Measurements from ENCODE around the gene INSR. TPM values are rescaled to one million over a fixed set of nuclear protein-coding genes. Genes with fewer than 3 reads are reported as not detected.
A peak's percentile ranks its signal among the peaks of the same experiment; 100 is the strongest.

INSR gene
- total RNA-seq, 2 experiments from 2014 or later: 0.87 to 1.0 TPM

DNA sequence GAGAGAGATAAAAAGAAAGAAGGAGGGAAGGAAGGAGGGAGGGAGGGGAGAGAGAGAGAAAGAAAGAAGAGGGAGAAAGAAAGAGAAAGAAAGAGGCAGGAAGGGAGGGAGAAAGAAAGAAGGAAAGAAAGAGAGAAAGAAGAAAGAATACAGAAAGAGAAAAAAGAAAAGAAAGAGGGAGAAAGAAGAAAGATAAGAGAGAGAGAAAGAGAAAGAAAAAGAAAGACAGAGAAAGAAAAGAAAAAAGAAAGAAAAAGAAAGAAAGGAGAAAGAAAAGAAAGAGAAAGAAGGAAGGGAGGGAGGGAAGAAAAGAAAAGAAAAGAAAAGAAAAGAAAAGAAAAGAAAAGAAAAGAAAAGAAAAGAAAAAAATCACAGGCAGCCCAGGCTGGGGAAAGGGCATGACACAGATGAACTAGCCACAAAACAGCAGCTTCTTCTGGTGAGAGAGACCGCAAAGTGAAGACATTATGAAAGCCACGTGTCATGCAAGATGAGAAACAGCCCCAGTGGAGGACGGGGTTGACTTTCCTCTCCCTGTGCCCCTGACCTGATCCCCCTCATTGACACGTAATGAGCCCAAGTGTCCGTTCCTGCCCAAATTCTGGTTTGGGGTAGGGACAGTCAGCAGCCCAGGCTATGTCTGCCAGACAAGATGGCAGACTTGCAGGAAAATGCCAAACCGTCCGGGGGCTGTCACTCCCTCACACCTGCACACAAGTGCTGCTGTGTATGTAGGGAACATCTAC is 102.1 kb downstream of the INSR start:
- no peaks in the 10 kb centered on the region for H3K36me3 Mint-ChIP-seq (ENCODE audit: low read depth)
- peak overlapping the region; percentile 29 for H3K4me3 Mint-ChIP-seq
- peak; percentile 42 for TF ChIP-seq CTCF (IDR thresholded peaks at IDR 0.05)
- POLR2A ChIA-PET: interaction anchor here (1.2 kb wide), 1 partner anchor 13 kb away, joined by 3 read pairs; no protein-coding TSS in a partner anchor
- intact Hi-C loops (cut with micrococcal nuclease): no loop called here
- peak; percentile 74 for DNase-seq
- CTCF ChIA-PET: no interaction called here
- peak; percentile 52 for ATAC-seq
- H3K27ac Mint-ChIP-seq: no peak overlapping the region
- H3K4me1 Mint-ChIP-seq (ENCODE audit: low read depth): peaks cover 27% of the 10 kb centered on the region
- no peaks in the 10 kb centered on the region for H3K9me3 Mint-ChIP-seq
- H3K27me3 Mint-ChIP-seq: peaks cover 22% of the 10 kb centered on the region

DNA sequence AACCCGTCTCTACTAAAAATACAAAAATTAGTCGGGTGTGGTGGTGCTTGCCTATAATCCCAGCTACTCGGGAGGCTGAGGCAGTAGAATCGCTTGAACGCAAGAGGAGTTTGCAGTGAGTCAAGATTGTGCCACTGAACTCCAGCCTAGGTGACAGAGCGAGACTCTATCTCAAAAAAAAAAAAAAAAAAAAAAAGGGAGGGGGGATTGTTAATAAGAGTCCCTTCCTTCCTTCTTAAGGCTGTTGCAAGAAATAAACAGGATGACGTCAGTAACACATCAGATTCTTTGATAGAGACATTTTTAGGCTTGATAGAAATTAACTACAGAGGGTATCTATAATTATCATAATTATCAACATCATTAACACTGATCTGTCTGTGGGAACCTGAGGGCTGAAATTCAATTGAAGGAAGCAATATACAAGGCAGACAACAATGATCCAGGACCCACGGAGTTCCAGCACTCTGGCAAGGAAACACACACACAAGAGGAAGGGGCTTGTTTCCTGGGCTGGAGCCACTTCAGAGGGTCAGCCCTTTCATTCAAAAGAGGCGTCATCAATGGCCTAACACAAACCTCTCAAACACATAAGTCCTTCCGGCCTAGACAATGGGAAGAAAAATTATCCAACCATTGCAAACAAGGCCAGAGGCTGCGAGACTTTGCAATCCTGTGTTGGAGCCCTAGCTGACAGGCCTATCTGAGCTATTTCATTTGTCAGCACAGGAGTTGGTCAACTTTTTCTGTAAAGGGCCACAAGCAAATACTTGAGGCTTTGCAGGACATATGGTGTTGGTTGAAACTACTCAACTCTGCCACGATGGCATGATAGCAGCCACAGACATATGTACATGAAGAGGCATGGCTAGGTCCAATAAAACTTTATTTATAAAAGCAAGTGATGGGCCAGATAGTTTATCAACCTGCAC is 105.2 kb downstream of the INSR start:
- ChIA-PET CTCF (interaction anchor here (0.6 to 1.6 kb wide), 2 partner anchors 138 to 563 kb away, joined by 3 to 5 read pairs; no protein-coding TSS in a partner anchor), POLR2A (no interaction called here)
- intact Hi-C loops (cut with micrococcal nuclease): no loop called here
- Mint-ChIP-seq H3K9me3 (no peaks in the 10 kb centered on the region), H3K36me3 (ENCODE audit: low read depth) (no peaks in the 10 kb centered on the region), H3K4me1 (ENCODE audit: low read depth) (peaks cover 42% of the 10 kb centered on the region), H3K4me3 (no peak overlapping the region), H3K27ac (no peak overlapping the region), H3K27me3 (peaks cover 14% of the 10 kb centered on the region)
- TF ChIP-seq CTCF (IDR thresholded peaks at IDR 0.05): no peak
- ATAC-seq: no peak
- no peak for DNase-seq

DNA sequence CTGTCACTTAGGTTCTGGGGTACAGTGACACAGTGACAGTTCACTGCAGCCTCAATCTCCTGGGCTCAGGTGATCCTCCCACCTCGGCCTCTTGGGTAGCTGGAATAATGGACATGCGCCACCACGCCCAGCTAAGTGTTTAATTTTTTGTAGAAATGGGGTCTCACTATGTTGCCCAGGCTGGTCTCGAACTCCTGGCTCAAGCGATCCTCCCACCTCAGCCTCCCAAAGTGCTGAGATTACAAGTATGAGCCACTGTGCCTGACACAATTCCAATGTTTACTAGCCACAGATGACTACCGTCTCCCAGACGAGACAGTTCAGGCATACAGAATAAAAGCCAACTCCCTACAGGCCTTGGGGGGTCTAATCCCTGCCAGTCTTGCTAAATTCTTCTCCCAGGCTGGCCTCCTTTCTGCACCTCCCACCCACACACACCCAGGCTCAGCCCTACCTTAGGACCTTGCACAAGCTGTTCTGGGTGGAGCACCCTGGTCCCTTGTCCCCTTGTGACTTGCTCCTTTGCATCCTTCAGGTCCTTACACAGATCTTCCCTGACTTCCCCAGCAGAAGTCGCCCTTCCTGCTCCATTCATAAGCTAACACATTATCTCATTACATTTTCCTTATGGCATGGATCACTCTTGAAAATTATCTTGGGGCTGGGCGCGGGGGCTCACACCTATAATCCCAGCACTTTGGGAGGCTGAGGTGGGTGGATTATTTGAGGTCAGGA is 106.4 kb downstream of the INSR start:
- intact Hi-C loops (cut with micrococcal nuclease): no loop called here
- no peaks in the 10 kb centered on the region for H3K36me3 Mint-ChIP-seq (ENCODE audit: low read depth)
- H3K27me3 Mint-ChIP-seq: peaks cover 9% of the 10 kb centered on the region
- DNase-seq (no peak), ATAC-seq (no peak)
- no peaks in the 10 kb centered on the region for H3K9me3 Mint-ChIP-seq
- ChIA-PET POLR2A (no interaction called here), CTCF (no interaction called here)
- H3K4me3 Mint-ChIP-seq: no peak overlapping the region
- no peak for TF ChIP-seq CTCF (IDR thresholded peaks at IDR 0.05)
- H3K4me1 Mint-ChIP-seq (ENCODE audit: low read depth): peaks cover 49% of the 10 kb centered on the region
- H3K27ac Mint-ChIP-seq: peak overlapping the region; percentile 46

DNA sequence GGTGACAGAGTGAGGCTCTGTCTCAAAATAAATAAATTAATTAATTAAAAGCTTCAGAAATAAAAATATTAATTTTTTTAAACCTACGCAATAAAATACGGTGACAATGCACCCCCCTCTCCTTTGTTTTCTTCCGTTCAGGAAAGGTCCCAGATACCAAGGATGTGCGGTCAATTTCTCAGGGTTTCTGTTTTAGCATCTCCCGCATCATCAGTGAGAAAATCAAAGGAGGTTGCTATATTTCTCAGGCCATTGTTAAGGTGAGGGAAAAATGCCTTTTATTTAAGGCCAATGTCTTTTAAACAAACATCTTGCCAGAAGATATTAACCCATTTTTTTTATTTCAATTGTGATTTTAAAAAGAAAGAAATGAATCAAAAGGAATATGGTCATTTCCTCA is 111.7 kb downstream of the INSR start:
- Mint-ChIP-seq H3K27me3 (no peaks in the 10 kb centered on the region), H3K4me1 (ENCODE audit: low read depth) (peaks cover 53% of the 10 kb centered on the region), H3K4me3 (peak overlapping the region; percentile 58), H3K27ac (no peak overlapping the region), H3K9me3 (no peaks in the 10 kb centered on the region), H3K36me3 (ENCODE audit: low read depth) (no peaks in the 10 kb centered on the region)
- DNase-seq: no peak
- ChIA-PET CTCF (interaction anchor here (0.9 to 1.5 kb wide), 4 partner anchors 14 to 158 kb away, joined by 3 to 6 read pairs (median 3); no protein-coding TSS in a partner anchor), POLR2A (interaction anchor here (1.2 kb wide), 1 partner anchor 21 kb away, joined by 3 read pairs; no protein-coding TSS in a partner anchor)
- no peak for ATAC-seq
- intact Hi-C loops (cut with micrococcal nuclease): no loop called here
- no peak for TF ChIP-seq CTCF (IDR thresholded peaks at IDR 0.05)

All from activated CD8-positive, alpha-beta T cell treated with anti-CD3 and anti-CD28 coated beads for 36 hours (primary cell).